ENCODE data around the gene DCAF16.

The DCAF16 gene

DNA sequence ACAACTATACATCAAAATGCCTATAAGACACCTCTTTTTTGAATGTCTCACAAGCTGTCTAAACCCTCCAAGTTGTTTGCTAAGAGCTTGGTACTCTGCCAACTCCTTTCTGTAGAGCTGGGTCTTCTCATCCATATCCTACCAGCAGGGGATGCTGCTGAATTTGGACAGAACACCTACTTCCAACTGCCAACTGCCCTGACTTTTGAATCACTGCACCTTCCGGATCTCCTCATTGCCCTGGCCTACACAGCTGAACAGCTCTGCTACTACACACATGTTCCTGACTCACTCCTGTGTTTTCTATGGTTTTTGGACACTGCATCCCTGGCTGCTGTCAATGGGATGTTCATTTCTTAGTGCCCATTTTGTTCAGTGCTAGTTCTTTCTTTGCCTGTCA is 47.8 kb downstream of the DCAF16 start:
- Histone ChIP-seq H3K36me3 (replicated peaks; ENCODE audit: low read depth, low read length) (no peaks in the 10 kb centered on the region), H3K4me1 (ENCODE audit: low read length) (no peaks in the 10 kb centered on the region), H3K4me2 (ENCODE audit: low read length) (no peak overlapping the region), H2AFZ (ENCODE audit: low read depth, low read length) (no peak overlapping the region), H3K9me3 (ENCODE audit: insufficient read depth, low read length) (no peaks in the 10 kb centered on the region), H3K27ac (ENCODE audit: low read length) (no peak overlapping the region), H3K9ac (ENCODE audit: low read length) (no peak overlapping the region), H4K20me1 (ENCODE audit: insufficient read depth, low read length) (no peaks in the 10 kb centered on the region), H3K79me2 (ENCODE audit: low read length) (no peaks in the 10 kb centered on the region), H3K4me3 (ENCODE audit: low read length) (no peak overlapping the region), H3K27me3 (ENCODE audit: low read depth, low read length) (no peaks in the 10 kb centered on the region)
- TF ChIP-seq, protein P1, sequence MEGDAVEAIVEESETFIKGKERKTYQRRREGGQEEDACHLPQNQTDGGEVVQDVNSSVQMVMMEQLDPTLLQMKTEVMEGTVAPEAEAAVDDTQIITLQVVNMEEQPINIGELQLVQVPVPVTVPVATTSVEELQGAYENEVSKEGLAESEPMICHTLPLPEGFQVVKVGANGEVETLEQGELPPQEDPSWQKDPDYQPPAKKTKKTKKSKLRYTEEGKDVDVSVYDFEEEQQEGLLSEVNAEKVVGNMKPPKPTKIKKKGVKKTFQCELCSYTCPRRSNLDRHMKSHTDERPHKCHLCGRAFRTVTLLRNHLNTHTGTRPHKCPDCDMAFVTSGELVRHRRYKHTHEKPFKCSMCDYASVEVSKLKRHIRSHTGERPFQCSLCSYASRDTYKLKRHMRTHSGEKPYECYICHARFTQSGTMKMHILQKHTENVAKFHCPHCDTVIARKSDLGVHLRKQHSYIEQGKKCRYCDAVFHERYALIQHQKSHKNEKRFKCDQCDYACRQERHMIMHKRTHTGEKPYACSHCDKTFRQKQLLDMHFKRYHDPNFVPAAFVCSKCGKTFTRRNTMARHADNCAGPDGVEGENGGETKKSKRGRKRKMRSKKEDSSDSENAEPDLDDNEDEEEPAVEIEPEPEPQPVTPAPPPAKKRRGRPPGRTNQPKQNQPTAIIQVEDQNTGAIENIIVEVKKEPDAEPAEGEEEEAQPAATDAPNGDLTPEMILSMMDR (IDR thresholded peaks at IDR 0.05; ENCODE audit: low read depth, low read length), result no peak
- no peak for TF ChIP-seq EZH2phosphoT487 (IDR thresholded peaks at IDR 0.05; ENCODE audit: low read depth)

DNA sequence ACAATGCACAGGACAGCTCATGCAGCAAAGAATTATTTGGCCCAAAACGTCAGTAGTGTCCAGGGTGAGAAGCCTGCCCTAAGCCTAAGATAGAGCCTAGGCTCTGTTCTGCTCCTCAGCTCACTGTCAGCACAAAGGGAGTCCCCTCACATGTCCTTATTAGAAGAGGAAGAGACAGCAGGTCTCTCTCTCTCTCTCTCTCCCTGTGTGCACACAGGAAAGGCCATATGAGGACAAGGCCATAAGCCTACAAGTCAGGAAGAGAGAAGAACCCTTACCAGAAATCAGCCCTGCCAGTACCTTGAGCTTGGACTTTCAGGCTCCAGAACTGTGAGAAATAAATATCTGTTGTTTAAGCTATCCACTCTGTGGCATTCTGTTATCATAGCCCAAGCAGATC is 49.5 kb downstream of the DCAF16 start:
- Histone ChIP-seq H3K79me2 (ENCODE audit: low read length) (no peaks in the 10 kb centered on the region), H3K27me3 (ENCODE audit: low read depth, low read length) (no peaks in the 10 kb centered on the region), H3K4me3 (ENCODE audit: low read length) (no peak overlapping the region), H2AFZ (ENCODE audit: low read depth, low read length) (no peak overlapping the region), H3K4me1 (ENCODE audit: low read length) (no peaks in the 10 kb centered on the region), H3K9me3 (ENCODE audit: insufficient read depth, low read length) (no peaks in the 10 kb centered on the region), H4K20me1 (ENCODE audit: insufficient read depth, low read length) (no peaks in the 10 kb centered on the region), H3K9ac (ENCODE audit: low read length) (no peak overlapping the region), H3K4me2 (ENCODE audit: low read length) (no peak overlapping the region), H3K27ac (ENCODE audit: low read length) (no peak overlapping the region), H3K36me3 (replicated peaks; ENCODE audit: low read depth, low read length) (no peaks in the 10 kb centered on the region)
- TF ChIP-seq, protein P1 (IDR thresholded peaks at IDR 0.05; ENCODE audit: low read depth, low read length), result no peak
- no peak for TF ChIP-seq EZH2phosphoT487 (IDR thresholded peaks at IDR 0.05; ENCODE audit: low read depth)

GRCh38 chr4:17760626-17761025 is 49.9 kb downstream of the DCAF16 start:
- no peak overlapping the region for H2AFZ ChIP-seq (ENCODE audit: low read depth, low read length)

GRCh38 chr4:17758485-17758884 is 52.1 kb downstream of the DCAF16 start:
- H3K79me2 ChIP-seq (ENCODE audit: low read length), result no peaks in the 10 kb centered on the region
- H3K4me2 ChIP-seq (ENCODE audit: low read length), result no peak overlapping the region
- TF ChIP-seq EZH2phosphoT487 (IDR thresholded peaks at IDR 0.05; ENCODE audit: low read depth), result no peak
- TF ChIP-seq, protein P1 (IDR thresholded peaks at IDR 0.05; ENCODE audit: low read depth, low read length), result no peak
- H3K27me3 ChIP-seq (ENCODE audit: low read depth, low read length), result no peaks in the 10 kb centered on the region
- no peak overlapping the region for H3K27ac ChIP-seq (ENCODE audit: low read length)
- H3K9ac ChIP-seq (ENCODE audit: low read length), result no peak overlapping the region
- no peaks in the 10 kb centered on the region for H3K9me3 ChIP-seq (ENCODE audit: insufficient read depth, low read length)
- no peak overlapping the region for H3K4me3 ChIP-seq (ENCODE audit: low read length)
- H3K4me1 ChIP-seq (ENCODE audit: low read length), result no peaks in the 10 kb centered on the region
- no peaks in the 10 kb centered on the region for H3K36me3 ChIP-seq (replicated peaks; ENCODE audit: low read depth, low read length)
- no peaks in the 10 kb centered on the region for H4K20me1 ChIP-seq (ENCODE audit: insufficient read depth, low read length)
- no peak overlapping the region for H2AFZ ChIP-seq (ENCODE audit: low read depth, low read length)

More at GRCh38 chr4:17760626-17761025, 49.9 kb downstream of the DCAF16 start:
- H3K79me2 ChIP-seq (ENCODE audit: low read length), result no peaks in the 10 kb centered on the region
- no peak for TF ChIP-seq EZH2phosphoT487 (IDR thresholded peaks at IDR 0.05; ENCODE audit: low read depth)
- TF ChIP-seq, protein P1 (IDR thresholded peaks at IDR 0.05; ENCODE audit: low read depth, low read length), result no peak
- no peaks in the 10 kb centered on the region for H3K4me1 ChIP-seq (ENCODE audit: low read length)
- H3K4me2 ChIP-seq (ENCODE audit: low read length), result no peak overlapping the region
- H3K27ac ChIP-seq (ENCODE audit: low read length), result no peak overlapping the region
- no peaks in the 10 kb centered on the region for H3K36me3 ChIP-seq (replicated peaks; ENCODE audit: low read depth, low read length)
- no peak overlapping the region for H3K4me3 ChIP-seq (ENCODE audit: low read length)
- H4K20me1 ChIP-seq (ENCODE audit: insufficient read depth, low read length), result no peaks in the 10 kb centered on the region
- no peaks in the 10 kb centered on the region for H3K27me3 ChIP-seq (ENCODE audit: low read depth, low read length)
- H3K9ac ChIP-seq (ENCODE audit: low read length), result no peak overlapping the region
- H3K9me3 ChIP-seq (ENCODE audit: insufficient read depth, low read length), result no peaks in the 10 kb centered on the region

All from OCI-LY3 (cell line).